ENCODE measurements around the gene EIF4A3.
"Not testable (repeated sequence)": the region's sequence is repeated elsewhere in the genome, so short reads cannot be mapped to it uniquely, and the experiment has no call there.

EIF4A3 gene

GRCh38 chr17:80173126-80173525 lies 26.2 kb upstream of the EIF4A3 start:
- DNase-seq (ENCODE audit: low spot score): no peak

DNA sequence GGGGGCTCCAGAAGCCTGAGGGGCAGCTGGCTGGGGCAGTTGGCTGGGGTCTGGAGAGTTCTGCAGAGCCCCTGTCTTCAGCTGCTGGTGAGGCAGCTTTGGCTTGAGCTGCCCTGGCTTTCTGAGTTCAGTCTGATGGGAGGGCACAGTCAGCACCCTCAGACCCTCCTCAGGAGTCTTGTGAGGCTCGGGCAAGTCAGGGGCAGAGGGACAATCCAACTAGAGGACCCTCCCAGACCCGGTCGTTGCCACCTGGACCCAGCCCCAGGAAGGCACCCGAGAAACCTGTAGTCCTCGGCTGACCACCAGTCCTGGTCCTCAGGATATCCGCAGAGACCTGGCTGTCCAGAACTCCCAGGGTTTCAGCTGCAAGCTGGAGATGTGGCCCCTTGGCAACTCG lies 24.8 kb upstream of the EIF4A3 start:
- DNase-seq (ENCODE audit: low spot score): no peak

DNA sequence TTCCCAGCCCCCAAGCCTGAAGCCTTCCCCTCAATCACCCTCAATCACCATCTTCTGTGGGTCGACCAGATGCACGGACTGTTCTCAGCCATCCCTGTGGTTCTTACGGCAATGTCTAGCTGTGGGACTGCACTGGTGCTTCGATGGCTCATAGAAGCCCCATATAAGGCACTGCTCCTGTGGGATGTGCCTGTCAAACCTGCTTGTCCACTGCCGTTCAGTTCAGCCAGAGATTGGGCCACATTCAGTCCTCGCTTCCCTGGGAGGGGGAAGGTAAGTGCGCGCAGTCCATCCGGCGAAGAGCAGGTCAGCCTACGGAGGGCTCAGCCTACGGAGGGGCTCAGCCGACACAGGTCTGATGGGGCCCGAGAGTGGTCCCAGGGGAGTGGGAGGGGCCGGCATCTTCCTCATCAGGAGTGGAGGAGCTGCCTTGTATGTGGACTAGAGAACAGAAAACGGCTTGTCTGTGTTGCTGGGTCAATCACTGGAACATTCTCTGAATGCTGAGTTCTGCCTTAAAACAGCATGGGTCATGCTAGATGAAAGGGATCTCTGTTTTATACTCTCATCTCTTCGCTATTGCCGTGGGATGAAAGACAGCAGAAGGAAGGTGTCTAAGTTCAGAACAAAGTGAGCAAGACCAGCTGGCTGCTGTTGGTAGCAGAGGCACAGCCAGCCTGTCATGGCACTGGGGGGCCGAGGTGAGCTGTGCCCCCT lies 23.0 kb upstream of the EIF4A3 start, which contains the start of gene CARD14:
Gene CARD14, plus strand, starts transcription at position 247 of the 717 bp plus-strand sequence. CDS start 11,409 bp downstream, outside the sequence.
- no peak for DNase-seq (ENCODE audit: low spot score)

GRCh38 chr17:80169107-80169506 lies 22.2 kb upstream of the EIF4A3 start:
- no peak for DNase-seq (ENCODE audit: low spot score)

GRCh38 chr17:80168371-80168770 lies 21.4 kb upstream of the EIF4A3 start:
- no peak for DNase-seq (ENCODE audit: low spot score)

- no peak for DNase-seq (ENCODE audit: low spot score)
Measured at GRCh38 chr17:80166446-80166845, 19.5 kb upstream of the EIF4A3 start.

DNA sequence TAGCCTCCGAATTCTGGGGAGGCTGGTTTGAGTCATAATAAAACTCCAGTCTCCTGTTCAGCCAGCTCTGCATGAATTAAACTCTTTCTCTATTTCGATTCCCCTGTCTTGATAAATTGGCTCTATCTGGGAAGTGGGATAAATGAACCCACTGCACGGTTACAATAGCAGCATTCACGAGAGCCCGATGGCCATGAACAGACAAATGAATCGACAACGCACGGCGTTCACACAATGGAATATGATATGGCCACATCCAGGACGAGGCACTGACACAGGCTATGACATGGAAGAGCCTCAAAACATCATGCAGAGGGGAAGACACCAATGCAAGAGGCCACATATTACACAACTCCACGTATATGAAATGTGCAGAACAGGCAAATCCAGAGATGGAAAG lies 17.3 kb upstream of the EIF4A3 start:
- DNase-seq (ENCODE audit: low spot score): peak; percentile 34

DNA sequence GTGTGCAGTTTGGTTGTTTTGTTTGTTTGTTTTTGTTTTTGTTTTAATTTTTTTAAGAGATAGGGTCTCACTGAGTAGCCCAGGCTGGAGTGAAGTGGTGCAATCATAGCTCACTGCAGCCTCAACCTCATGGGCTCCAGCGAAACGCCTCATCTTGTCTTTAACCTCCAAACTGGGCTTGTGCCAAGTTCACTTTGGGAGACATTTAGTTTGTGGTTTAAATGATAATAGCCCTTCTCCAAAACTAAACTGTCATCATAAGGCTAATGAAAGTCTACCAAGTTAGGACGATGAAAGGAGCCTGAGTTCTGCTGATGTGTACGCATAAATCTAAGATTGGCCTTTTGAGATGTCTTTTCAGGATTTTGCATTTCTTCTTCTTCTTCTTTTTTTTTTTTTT lies 16.4 kb upstream of the EIF4A3 start:
- no peak for DNase-seq (ENCODE audit: low spot score)

DNA sequence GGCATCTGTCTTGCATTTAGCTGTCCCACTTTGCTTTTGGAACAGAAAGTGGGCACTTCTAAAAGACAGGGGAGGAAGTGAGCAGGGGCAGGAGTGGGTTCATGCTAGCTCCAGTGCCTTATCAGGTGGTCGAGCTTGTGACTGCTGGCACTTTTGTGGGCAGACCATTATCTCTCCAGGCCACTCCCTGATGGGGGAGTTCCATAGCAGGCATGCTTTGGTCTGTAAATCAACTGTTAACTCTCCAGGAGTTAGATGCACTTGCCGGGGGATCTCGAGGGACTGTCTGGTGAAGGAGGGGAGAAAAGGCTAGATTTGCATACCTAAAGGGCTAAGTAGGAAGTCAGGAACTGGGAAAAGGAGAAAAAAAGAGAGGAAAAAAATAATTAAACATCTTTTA lies 13.6 kb upstream of the EIF4A3 start:
- DNase-seq (ENCODE audit: low spot score): no peak

- no peak for DNase-seq (ENCODE audit: low spot score)
Measured at GRCh38 chr17:80158846-80159245, 11.9 kb upstream of the EIF4A3 start.

GRCh38 chr17:80155600-80155999 lies 8.7 kb upstream of the EIF4A3 start:
- not testable (repeated sequence) for DNase-seq (ENCODE audit: low spot score)

GRCh38 chr17:80154166-80154565 lies 7.2 kb upstream of the EIF4A3 start:
- no peak for DNase-seq (ENCODE audit: low spot score)

DNA sequence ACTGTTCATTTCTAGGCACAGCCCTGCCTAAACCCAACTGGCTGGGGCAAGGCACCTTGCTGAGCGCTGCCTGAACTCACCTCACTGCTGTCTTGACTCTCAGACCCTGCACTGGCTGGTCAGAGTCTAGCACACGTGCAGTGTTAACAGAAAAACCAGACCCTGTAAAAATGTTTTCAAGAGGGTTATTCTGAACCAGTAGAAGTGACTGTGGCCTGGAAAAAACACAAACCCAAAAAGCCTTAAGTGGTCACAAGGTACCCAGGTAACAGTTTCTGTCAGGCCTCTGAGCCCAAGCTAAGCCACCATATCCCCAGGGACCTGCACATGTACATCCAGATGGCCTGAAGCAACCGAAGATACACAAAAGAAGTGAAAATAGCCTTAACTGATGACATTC lies 6.1 kb upstream of the EIF4A3 start:
- no peak for DNase-seq (ENCODE audit: low spot score)

- DNase-seq (ENCODE audit: low spot score): no peak
Measured at GRCh38 chr17:80152081-80152702, 5.3 kb upstream of the EIF4A3 start.

- peak; percentile 53 for DNase-seq (ENCODE audit: low spot score)
Measured at GRCh38 chr17:80151333-80151732, 4.4 kb upstream of the EIF4A3 start.

DNA sequence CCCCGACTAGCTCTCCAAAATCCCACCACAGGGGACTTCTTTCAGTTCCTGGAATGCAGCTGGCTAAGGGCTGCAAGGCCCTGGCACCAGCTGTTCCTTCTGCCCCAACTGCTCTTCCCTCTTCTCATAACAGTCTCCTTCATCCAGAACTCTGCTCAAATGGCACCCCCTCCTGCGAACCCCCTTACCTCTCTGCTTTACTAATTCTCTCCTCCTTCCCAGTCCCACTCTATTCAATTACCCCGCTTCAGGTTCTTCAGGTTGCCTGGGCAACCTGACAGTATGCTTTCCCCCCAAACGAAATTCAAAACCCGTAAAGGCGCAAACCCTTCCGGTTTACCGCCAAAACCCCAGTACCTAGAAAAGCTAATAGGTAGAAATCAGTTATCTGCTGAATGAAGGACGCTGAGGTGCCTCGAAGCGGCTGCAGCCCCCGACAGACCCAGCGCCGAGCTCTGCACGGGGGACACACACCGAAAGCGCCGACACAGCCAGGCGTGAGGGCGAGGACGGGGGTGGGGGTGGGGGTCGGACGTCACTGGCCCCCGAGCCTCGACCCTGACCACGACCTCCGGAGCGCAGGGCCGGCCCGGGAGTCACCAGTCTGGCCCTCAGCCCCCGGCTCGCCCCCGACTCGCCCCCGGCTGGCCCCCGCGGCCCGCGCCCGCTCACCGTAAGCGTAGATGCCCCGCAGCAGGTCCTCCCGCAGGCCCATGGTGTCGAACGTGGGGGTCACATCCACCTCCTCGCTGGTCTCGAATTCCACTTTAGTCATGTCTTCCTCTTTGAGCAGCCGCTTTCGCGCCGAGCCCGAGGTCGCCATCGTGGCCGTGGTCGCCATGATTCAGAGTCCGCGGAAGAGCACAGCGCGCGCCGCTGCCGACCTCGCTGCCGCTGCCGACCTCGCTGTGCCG lies 550 bp downstream of the EIF4A3 start:
- DNase-seq (ENCODE audit: low spot score): peak; percentile 19

- no peak for DNase-seq (ENCODE audit: low spot score)
Measured at GRCh38 chr17:80145076-80146075, 1.6 kb downstream of the EIF4A3 start.

GRCh38 chr17:80142929-80143328 lies 4.0 kb downstream of the EIF4A3 start:
- no peak for DNase-seq (ENCODE audit: low spot score)

DNA sequence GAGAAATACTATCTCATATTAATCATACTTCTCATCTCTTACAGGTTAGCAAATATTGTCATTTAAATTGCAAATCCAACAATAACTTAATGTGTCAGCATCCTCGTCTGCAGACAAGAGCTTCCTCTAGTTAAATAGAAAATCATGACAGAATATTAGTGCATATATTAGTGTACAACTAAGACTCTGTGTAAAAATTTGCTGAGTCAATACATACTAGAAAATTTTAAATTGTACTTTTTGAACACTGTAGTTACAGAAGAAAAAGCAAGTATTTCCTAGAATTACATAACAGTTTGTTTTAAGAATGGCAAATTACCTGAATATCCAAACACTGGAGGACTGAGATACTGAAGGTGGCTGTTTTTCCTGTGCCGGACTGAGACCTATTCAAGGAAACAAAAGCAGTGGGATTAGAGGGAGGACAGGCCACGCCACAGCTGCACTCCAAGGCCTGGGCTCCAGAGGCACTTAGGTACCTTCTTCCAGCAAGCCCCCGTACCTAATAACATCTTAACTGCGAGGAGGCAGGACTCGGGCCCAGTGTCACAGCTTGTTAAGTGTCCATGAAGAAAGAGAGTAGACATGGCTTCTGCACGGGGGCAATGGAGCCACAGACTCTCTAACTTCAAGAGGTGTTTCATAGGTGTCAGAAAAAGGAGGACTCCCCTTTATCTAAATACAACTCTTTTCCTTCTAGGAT lies 5.3 kb downstream of the EIF4A3 start:
- DNase-seq (ENCODE audit: low spot score): no peak

GRCh38 chr17:80138856-80139426 lies 8.0 kb downstream of the EIF4A3 start:
- no peak for DNase-seq (ENCODE audit: low spot score)

Data from Ammon's horn (tissue), 1 donor.